Activated naive CD4-positive, alpha-beta T cell treated with anti-CD3 and anti-CD28 coated beads, Interleukin-2, amount 50 U/mL, for 24 hours (primary cell): Measurements from ENCODE around the gene KRTAP10-2.

Experiments used
- H3K27ac Mint-ChIP-seq: one replicate; pipeline ENCODE4 v1.8.0; 2021; ENCODE audit warnings: mild to moderate bottlenecking, mixed read lengths
- H3K27me3 Mint-ChIP-seq: one replicate; pipeline ENCODE4 v1.8.0; 2021; ENCODE audit warnings: mixed read lengths
- H3K36me3 Mint-ChIP-seq: one replicate; pipeline ENCODE4 v1.8.0; 2021; ENCODE audit warnings: mixed read lengths
- H3K4me1 Mint-ChIP-seq: one replicate; pipeline ENCODE4 v1.8.0; 2021; ENCODE audit warnings: mixed read lengths
- H3K4me3 Mint-ChIP-seq: one replicate; pipeline ENCODE4 v1.8.0; 2021; ENCODE audit warnings: mild to moderate bottlenecking, mixed read lengths
- H3K9me3 Mint-ChIP-seq: one replicate; pipeline ENCODE4 v1.8.0; 2021; ENCODE audit warnings: mixed read lengths

The KRTAP10-2 gene

GRCh38 chr21:44519346-44520325 is 31.7 kb downstream of the KRTAP10-2 start:
- no peaks in the 10 kb centered on the region for H3K9me3 Mint-ChIP-seq
- no peak overlapping the region for H3K27ac Mint-ChIP-seq
- no peak overlapping the region for H3K4me3 Mint-ChIP-seq
- no peaks in the 10 kb centered on the region for H3K27me3 Mint-ChIP-seq
- no peaks in the 10 kb centered on the region for H3K4me1 Mint-ChIP-seq
- H3K36me3 Mint-ChIP-seq: no peaks in the 10 kb centered on the region

- Mint-ChIP-seq H3K27me3 (no peaks in the 10 kb centered on the region), H3K9me3 (no peaks in the 10 kb centered on the region), H3K36me3 (no peaks in the 10 kb centered on the region), H3K4me1 (no peaks in the 10 kb centered on the region), H3K27ac (no peak overlapping the region), H3K4me3 (no peak overlapping the region)
Observed at GRCh38 chr21:44518686-44519085, 32.6 kb downstream of the KRTAP10-2 start.

GRCh38 chr21:44517175-44517899 is 34.0 kb downstream of the KRTAP10-2 start:
- no peak overlapping the region for H3K4me3 Mint-ChIP-seq
- no peaks in the 10 kb centered on the region for H3K36me3 Mint-ChIP-seq
- no peaks in the 10 kb centered on the region for H3K9me3 Mint-ChIP-seq
- no peaks in the 10 kb centered on the region for H3K4me1 Mint-ChIP-seq
- H3K27me3 Mint-ChIP-seq: no peaks in the 10 kb centered on the region
- peak overlapping the region; percentile 65 for H3K27ac Mint-ChIP-seq

GRCh38 chr21:44516828-44517174 is 34.5 kb downstream of the KRTAP10-2 start:
- H3K4me1 Mint-ChIP-seq: no peaks in the 10 kb centered on the region
- H3K9me3 Mint-ChIP-seq: no peaks in the 10 kb centered on the region
- H3K27me3 Mint-ChIP-seq: no peaks in the 10 kb centered on the region
- H3K36me3 Mint-ChIP-seq: no peaks in the 10 kb centered on the region
- H3K27ac Mint-ChIP-seq: no peak overlapping the region
- no peak overlapping the region for H3K4me3 Mint-ChIP-seq

GRCh38 chr21:44516342-44516741 is 35.0 kb downstream of the KRTAP10-2 start:
- no peaks in the 10 kb centered on the region for H3K4me1 Mint-ChIP-seq
- no peak overlapping the region for H3K4me3 Mint-ChIP-seq
- H3K27ac Mint-ChIP-seq: no peak overlapping the region
- no peaks in the 10 kb centered on the region for H3K36me3 Mint-ChIP-seq
- no peaks in the 10 kb centered on the region for H3K9me3 Mint-ChIP-seq
- H3K27me3 Mint-ChIP-seq: no peaks in the 10 kb centered on the region

GRCh38 chr21:44515359-44516165 is 35.7 kb downstream of the KRTAP10-2 start:
- Mint-ChIP-seq H3K27me3 (no peaks in the 10 kb centered on the region), H3K9me3 (no peaks in the 10 kb centered on the region), H3K4me3 (no peak overlapping the region), H3K4me1 (no peaks in the 10 kb centered on the region), H3K27ac (no peak overlapping the region), H3K36me3 (no peaks in the 10 kb centered on the region)

- H3K27ac Mint-ChIP-seq: no peak overlapping the region
Observed at GRCh38 chr21:44514746-44515358, 36.5 kb downstream of the KRTAP10-2 start.

GRCh38 chr21:44514218-44514520 is 37.1 kb downstream of the KRTAP10-2 start:
- H3K4me3 Mint-ChIP-seq: no peak overlapping the region
- no peaks in the 10 kb centered on the region for H3K36me3 Mint-ChIP-seq
- no peaks in the 10 kb centered on the region for H3K4me1 Mint-ChIP-seq

More at GRCh38 chr21:44514746-44515358, 36.5 kb downstream of the KRTAP10-2 start:
- no peak overlapping the region for H3K4me3 Mint-ChIP-seq
- no peaks in the 10 kb centered on the region for H3K4me1 Mint-ChIP-seq
- H3K36me3 Mint-ChIP-seq: no peaks in the 10 kb centered on the region
- H3K27me3 Mint-ChIP-seq: no peaks in the 10 kb centered on the region
- H3K9me3 Mint-ChIP-seq: no peaks in the 10 kb centered on the region

GRCh38 chr21:44513389-44514217 is 37.7 kb downstream of the KRTAP10-2 start:
- no peak overlapping the region for H3K27ac Mint-ChIP-seq
- no peaks in the 10 kb centered on the region for H3K36me3 Mint-ChIP-seq
- no peaks in the 10 kb centered on the region for H3K9me3 Mint-ChIP-seq
- H3K4me1 Mint-ChIP-seq: no peaks in the 10 kb centered on the region
- H3K27me3 Mint-ChIP-seq: no peaks in the 10 kb centered on the region
- H3K4me3 Mint-ChIP-seq: no peak overlapping the region

More at GRCh38 chr21:44514218-44514520, 37.1 kb downstream of the KRTAP10-2 start:
- no peak overlapping the region for H3K27ac Mint-ChIP-seq
- H3K9me3 Mint-ChIP-seq: no peaks in the 10 kb centered on the region
- no peaks in the 10 kb centered on the region for H3K27me3 Mint-ChIP-seq

GRCh38 chr21:44512496-44513388 is 38.6 kb downstream of the KRTAP10-2 start:
- no peaks in the 10 kb centered on the region for H3K9me3 Mint-ChIP-seq
- no peak overlapping the region for H3K27ac Mint-ChIP-seq
- no peaks in the 10 kb centered on the region for H3K36me3 Mint-ChIP-seq
- H3K27me3 Mint-ChIP-seq: no peaks in the 10 kb centered on the region
- no peak overlapping the region for H3K4me3 Mint-ChIP-seq
- H3K4me1 Mint-ChIP-seq: no peaks in the 10 kb centered on the region

- Mint-ChIP-seq H3K36me3 (no peaks in the 10 kb centered on the region), H3K27me3 (no peaks in the 10 kb centered on the region), H3K4me3 (no peak overlapping the region), H3K27ac (no peak overlapping the region), H3K4me1 (no peaks in the 10 kb centered on the region), H3K9me3 (no peaks in the 10 kb centered on the region)
Observed at GRCh38 chr21:44511938-44512275, 39.4 kb downstream of the KRTAP10-2 start.

GRCh38 chr21:44511219-44511937 is 39.9 kb downstream of the KRTAP10-2 start:
- Mint-ChIP-seq H3K27ac (no peak overlapping the region), H3K4me3 (peak overlapping the region; percentile 54), H3K36me3 (no peaks in the 10 kb centered on the region), H3K4me1 (no peaks in the 10 kb centered on the region), H3K27me3 (no peaks in the 10 kb centered on the region), H3K9me3 (no peaks in the 10 kb centered on the region)

GRCh38 chr21:44510508-44511218 is 40.6 kb downstream of the KRTAP10-2 start:
- Mint-ChIP-seq H3K27me3 (no peaks in the 10 kb centered on the region), H3K36me3 (no peaks in the 10 kb centered on the region), H3K27ac (no peak overlapping the region), H3K9me3 (no peaks in the 10 kb centered on the region), H3K4me1 (no peaks in the 10 kb centered on the region), H3K4me3 (peak overlapping the region; percentile 54)
